Liver (tissue), 9 donors: ENCODE results near the gene VDR. TPM values are rescaled to one million over a fixed set of nuclear protein-coding genes. Genes with fewer than 3 reads are reported as not detected.

ENCODE experiments used
- DNase-seq: peaks from one replicate; pipeline ENCODE4 v3.0.0-alpha.2; 2017; ENCODE audit warnings: low spot score
- H3K27ac ChIP-seq, 2 donors: one replicate each; pipeline ENCODE4 v1.7.0; 2013; ENCODE audit warnings: inconsistent platforms in 2 of 2, low read length in 2 of 2, control low read depth in 1 of 2, low read depth in 1 of 2, mild to moderate bottlenecking in 1 of 2
- H3K27me3 ChIP-seq, 4 donors: one replicate each; pipeline versions ENCODE4 v1.6.1 to v1.7.0; 2013; ENCODE audit warnings: low read length in 3 of 4, inconsistent platforms in 1 of 4, mild to moderate bottlenecking in 1 of 4, moderate library complexity in 1 of 4; ENCODE audit not compliant: control insufficient read depth in 4 of 4, insufficient read depth in 4 of 4
- H3K36me3 ChIP-seq, 4 donors: one replicate each; pipeline versions ENCODE4 v1.6.1 to v1.7.0; 2013; ENCODE audit warnings: low read length in 3 of 4, mild to moderate bottlenecking in 3 of 4, low read depth in 1 of 4, moderate library complexity in 1 of 4; ENCODE audit not compliant: control insufficient read depth in 4 of 4, insufficient read depth in 3 of 4
- H3K4me1 ChIP-seq, 4 donors: one replicate each; pipeline versions ENCODE4 v1.6.1 to v1.7.0; 2013; ENCODE audit warnings: low read length in 3 of 4, mild to moderate bottlenecking in 3 of 4, moderate library complexity in 1 of 4; ENCODE audit not compliant: control insufficient read depth in 4 of 4, insufficient read depth in 4 of 4
- H3K4me3 ChIP-seq, 3 donors: one replicate each; pipeline versions ENCODE4 v1.6.1 to v1.7.0; 2013; ENCODE audit warnings: low read length in 3 of 3, control low read depth in 1 of 3, low read depth in 1 of 3, mild to moderate bottlenecking in 1 of 3
- H3K9ac ChIP-seq, 2 donors: one replicate each; pipeline ENCODE4 v1.7.0; 2013; ENCODE audit warnings: low read length in 2 of 2, mild to moderate bottlenecking in 2 of 2, moderate library complexity in 2 of 2, control low read depth in 1 of 2, low read depth in 1 of 2
- H3K9me3 ChIP-seq, 4 donors: one replicate each; pipeline versions ENCODE4 v1.6.1 to v1.7.0; 2013; ENCODE audit warnings: low read length in 3 of 4; ENCODE audit not compliant: control insufficient read depth in 4 of 4
- CTCF ChIP-seq: fragments of 150-350 bp; IDR thresholded peaks from 2 replicates; pipeline ENCODE4 v1.5.1; 2017; ENCODE audit warnings: improper control_type of control experiment, low read depth, low read length; ENCODE audit not compliant: missing input control
- EGR1 ChIP-seq, 2 donors: IDR thresholded peaks; 2 replicates each; pipeline ENCODE4 v1.6.1; 2016 to 2018; ENCODE audit warnings: antibody characterized with exemption in 2 of 2, low read depth in 2 of 2
- FOXA1 ChIP-seq: IDR thresholded peaks from 2 replicates; pipeline ENCODE4 v1.6.1; 2016; ENCODE audit warnings: antibody characterized with exemption
- FOXA2 ChIP-seq: IDR thresholded peaks from 2 replicates; pipeline ENCODE4 v1.6.1; 2016; ENCODE audit warnings: antibody characterized with exemption
- HNF4G ChIP-seq: IDR thresholded peaks from 2 replicates; pipeline ENCODE4 v1.6.1; 2016; ENCODE audit warnings: antibody characterized with exemption
- JUND ChIP-seq, 2 donors: IDR thresholded peaks; 2 replicates each; pipeline ENCODE4 v1.6.1; 2016; ENCODE audit warnings: antibody characterized with exemption in 2 of 2
- NR2F2 ChIP-seq: IDR thresholded peaks from 2 replicates; pipeline ENCODE4 v1.6.1; 2016; ENCODE audit warnings: antibody characterized with exemption
- REST ChIP-seq: IDR thresholded peaks from 2 replicates; pipeline ENCODE4 v1.6.1; 2016; ENCODE audit warnings: antibody characterized with exemption, mild to moderate bottlenecking
- SP1 ChIP-seq: IDR thresholded peaks from 2 replicates; pipeline ENCODE4 v1.6.1; 2018; ENCODE audit warnings: antibody characterized with exemption, mild to moderate bottlenecking
- TAF1 ChIP-seq: conservative IDR thresholded peaks from 2 replicates; pipeline ENCODE4 v1.6.1; 2016; ENCODE audit warnings: antibody characterized with exemption, mild to moderate bottlenecking
- YY1 ChIP-seq: IDR thresholded peaks from 2 replicates; pipeline ENCODE4 v1.6.1; 2016; ENCODE audit warnings: antibody characterized with exemption, mild to moderate bottlenecking
- WGBS: extraction: QIAGEN DNeasy Blood & Tissue Kit; methylation state at CpG from one replicate; pipeline ENCODE4 v1.1.7; 2013; 5-methylcytosine and 5-hydroxymethylcytosine counted together
- polyA plus RNA-seq, 2 donors: library from polyadenylated mRNA; stranded (reverse) in 1 of 2; unstranded in 1 of 2; fragments of 200-250 nt in 1 of 2; fragments of >200 nt in 1 of 2; fragmentation: Nextera tagmentation in 1 of 2; extraction: Ambion mirVana in 1 of 2; gene quantifications; one replicate each; pipeline versions ENCODE4 v1.2.1 to v1.2.3, GENCODE V29; 2013 to 2015
- total RNA-seq, 2 donors: library from RNA; depleted of rRNA; stranded (reverse); fragments of >200 nt; gene quantifications; one replicate each; pipeline ENCODE4 v1.2.3, GENCODE V29; 2014
- TF ChIP-seq, protein P1 (sequence below): IDR thresholded peaks from 2 replicates; pipeline ENCODE4 v1.6.1; 2016; ENCODE audit warnings: antibody characterized with exemption
- TF ChIP-seq, protein P2 (sequence below): IDR thresholded peaks from 2 replicates; pipeline ENCODE4 v1.6.1; 2016; ENCODE audit warnings: antibody characterized with exemption
- donor health status: healthy.
- donor health status: healthy.
- donor health status: healthy.
- donor health status: healthy.
- donor health status: healthy.

VDR gene
- total and polyA plus RNA-seq, 4 donors = 0.25 to 0.47 (median 0.35) TPM

- Histone ChIP-seq H3K4me3 (no peak overlapping the region), H3K27me3 (no peaks in the 10 kb centered on the region), H3K9me3 (no peaks in the 10 kb centered on the region), H3K4me1 (no peaks in the 10 kb centered on the region), H3K9ac (no peak overlapping the region), H3K36me3 (no peaks in the 10 kb centered on the region), H3K27ac (no peak overlapping the region)
- TF ChIP-seq EGR1 (IDR thresholded peaks at IDR 0.05; ENCODE audit: low read depth in 2 of 2) (no peak), JUND (IDR thresholded peaks at IDR 0.05) (no peak), SP1 (no peak), TAF1 (no peak), FOXA2 (no peak), HNF4G (no peak), NR2F2 (no peak), FOXA1 (no peak), YY1 (no peak), CTCF (no peak), REST (no peak)
- TF ChIP-seq, protein P1, sequence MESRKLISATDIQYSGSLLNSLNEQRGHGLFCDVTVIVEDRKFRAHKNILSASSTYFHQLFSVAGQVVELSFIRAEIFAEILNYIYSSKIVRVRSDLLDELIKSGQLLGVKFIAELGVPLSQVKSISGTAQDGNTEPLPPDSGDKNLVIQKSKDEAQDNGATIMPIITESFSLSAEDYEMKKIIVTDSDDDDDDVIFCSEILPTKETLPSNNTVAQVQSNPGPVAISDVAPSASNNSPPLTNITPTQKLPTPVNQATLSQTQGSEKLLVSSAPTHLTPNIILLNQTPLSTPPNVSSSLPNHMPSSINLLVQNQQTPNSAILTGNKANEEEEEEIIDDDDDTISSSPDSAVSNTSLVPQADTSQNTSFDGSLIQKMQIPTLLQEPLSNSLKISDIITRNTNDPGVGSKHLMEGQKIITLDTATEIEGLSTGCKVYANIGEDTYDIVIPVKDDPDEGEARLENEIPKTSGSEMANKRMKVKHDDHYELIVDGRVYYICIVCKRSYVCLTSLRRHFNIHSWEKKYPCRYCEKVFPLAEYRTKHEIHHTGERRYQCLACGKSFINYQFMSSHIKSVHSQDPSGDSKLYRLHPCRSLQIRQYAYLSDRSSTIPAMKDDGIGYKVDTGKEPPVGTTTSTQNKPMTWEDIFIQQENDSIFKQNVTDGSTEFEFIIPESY = no peak
- TF ChIP-seq, protein P2, sequence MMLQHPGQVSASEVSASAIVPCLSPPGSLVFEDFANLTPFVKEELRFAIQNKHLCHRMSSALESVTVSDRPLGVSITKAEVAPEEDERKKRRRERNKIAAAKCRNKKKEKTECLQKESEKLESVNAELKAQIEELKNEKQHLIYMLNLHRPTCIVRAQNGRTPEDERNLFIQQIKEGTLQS = no peak
- WGBS = 88% methylated on average over 3 of the region's 3 CpGs
- no peak for DNase-seq
Observed at GRCh38 chr12:47927346-47927745, 22.6 kb upstream of the VDR start.

GRCh38 chr12:47921907-47922306 is 17.1 kb upstream of the VDR start:
- Histone ChIP-seq H3K4me3 (no peak overlapping the region), H3K36me3 (no peaks in the 10 kb centered on the region), H3K27ac (no peak overlapping the region), H3K9ac (no peak overlapping the region), H3K9me3 (no peaks in the 10 kb centered on the region), H3K4me1 (no peaks in the 10 kb centered on the region), H3K27me3 (no peaks in the 10 kb centered on the region)
- no peak for DNase-seq
- TF ChIP-seq YY1 (no peak), FOXA2 (no peak), JUND (IDR thresholded peaks at IDR 0.05) (no peak), EGR1 (IDR thresholded peaks at IDR 0.05; ENCODE audit: low read depth in 2 of 2) (no peak), NR2F2 (no peak)
- 81% methylated on average over 1 of the region's 1 CpG for WGBS
